ENCODE data around the gene GOLIM4. TPM values are rescaled to one million over a fixed set of nuclear protein-coding genes. Genes with fewer than 3 reads are reported as not detected.

Gene GOLIM4
- total RNA-seq, 1 donor from 2014 or later: 43.1 TPM

- Histone ChIP-seq H3K27me3 (no peaks in the 10 kb centered on the region), H3K4me1 (peaks cover 0 to 3% of the 10 kb centered on the region in 2 donors), H3K4me3 (no peak overlapping the region), H3K36me3 (no peaks in the 10 kb centered on the region), H3K27ac (no peak overlapping the region), H3K9me3 (no peaks in the 10 kb centered on the region)
- no peak for DNase-seq (ENCODE audit: low spot score in 2 of 2)
- intact Hi-C loops (cut with DNase I): no loop called here
- TF ChIP-seq, protein P1, sequence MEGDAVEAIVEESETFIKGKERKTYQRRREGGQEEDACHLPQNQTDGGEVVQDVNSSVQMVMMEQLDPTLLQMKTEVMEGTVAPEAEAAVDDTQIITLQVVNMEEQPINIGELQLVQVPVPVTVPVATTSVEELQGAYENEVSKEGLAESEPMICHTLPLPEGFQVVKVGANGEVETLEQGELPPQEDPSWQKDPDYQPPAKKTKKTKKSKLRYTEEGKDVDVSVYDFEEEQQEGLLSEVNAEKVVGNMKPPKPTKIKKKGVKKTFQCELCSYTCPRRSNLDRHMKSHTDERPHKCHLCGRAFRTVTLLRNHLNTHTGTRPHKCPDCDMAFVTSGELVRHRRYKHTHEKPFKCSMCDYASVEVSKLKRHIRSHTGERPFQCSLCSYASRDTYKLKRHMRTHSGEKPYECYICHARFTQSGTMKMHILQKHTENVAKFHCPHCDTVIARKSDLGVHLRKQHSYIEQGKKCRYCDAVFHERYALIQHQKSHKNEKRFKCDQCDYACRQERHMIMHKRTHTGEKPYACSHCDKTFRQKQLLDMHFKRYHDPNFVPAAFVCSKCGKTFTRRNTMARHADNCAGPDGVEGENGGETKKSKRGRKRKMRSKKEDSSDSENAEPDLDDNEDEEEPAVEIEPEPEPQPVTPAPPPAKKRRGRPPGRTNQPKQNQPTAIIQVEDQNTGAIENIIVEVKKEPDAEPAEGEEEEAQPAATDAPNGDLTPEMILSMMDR (IDR thresholded peaks at IDR 0.05): no peak
Measured at GRCh38 chr3:168085491-168086119, 10.1 kb downstream of the GOLIM4 start.

GRCh38 chr3:168083906-168084305 lies 11.8 kb downstream of the GOLIM4 start:
- peaks cover 0 to 3% of the 10 kb centered on the region in 2 donors for H3K4me1 ChIP-seq
- TF ChIP-seq, protein P1 (IDR thresholded peaks at IDR 0.05): no peak
- intact Hi-C loops (cut with DNase I): no loop called here
- H3K36me3 ChIP-seq: no peaks in the 10 kb centered on the region
- H3K9me3 ChIP-seq: no peaks in the 10 kb centered on the region
- H3K4me3 ChIP-seq: no peak overlapping the region
- H3K27me3 ChIP-seq: no peaks in the 10 kb centered on the region
- DNase-seq (ENCODE audit: low spot score in 2 of 2): no peak
- no peak overlapping the region for H3K27ac ChIP-seq

- no peaks in the 10 kb centered on the region for H3K9me3 ChIP-seq
Measured at GRCh38 chr3:168081856-168082255, 13.9 kb downstream of the GOLIM4 start.

GRCh38 chr3:168081171-168081771 lies 14.5 kb downstream of the GOLIM4 start:
- Histone ChIP-seq H3K36me3 (no peaks in the 10 kb centered on the region), H3K27ac (no peak overlapping the region), H3K4me1 (no peaks in the 10 kb centered on the region), H3K4me3 (no peak overlapping the region), H3K9me3 (no peaks in the 10 kb centered on the region), H3K27me3 (no peaks in the 10 kb centered on the region)
- TF ChIP-seq, protein P1 (IDR thresholded peaks at IDR 0.05): no peak
- DNase-seq (ENCODE audit: low spot score in 2 of 2): no peak
- intact Hi-C loops (cut with DNase I): no loop called here

More at GRCh38 chr3:168081856-168082255, 13.9 kb downstream of the GOLIM4 start:
- H3K27ac ChIP-seq: no peak overlapping the region
- H3K36me3 ChIP-seq: no peaks in the 10 kb centered on the region
- no peaks in the 10 kb centered on the region for H3K27me3 ChIP-seq
- H3K4me1 ChIP-seq: no peaks in the 10 kb centered on the region
- intact Hi-C loops (cut with DNase I): no loop called here
- no peak for DNase-seq (ENCODE audit: low spot score in 2 of 2)
- H3K4me3 ChIP-seq: no peak overlapping the region
- TF ChIP-seq, protein P1 (IDR thresholded peaks at IDR 0.05): no peak

DNA sequence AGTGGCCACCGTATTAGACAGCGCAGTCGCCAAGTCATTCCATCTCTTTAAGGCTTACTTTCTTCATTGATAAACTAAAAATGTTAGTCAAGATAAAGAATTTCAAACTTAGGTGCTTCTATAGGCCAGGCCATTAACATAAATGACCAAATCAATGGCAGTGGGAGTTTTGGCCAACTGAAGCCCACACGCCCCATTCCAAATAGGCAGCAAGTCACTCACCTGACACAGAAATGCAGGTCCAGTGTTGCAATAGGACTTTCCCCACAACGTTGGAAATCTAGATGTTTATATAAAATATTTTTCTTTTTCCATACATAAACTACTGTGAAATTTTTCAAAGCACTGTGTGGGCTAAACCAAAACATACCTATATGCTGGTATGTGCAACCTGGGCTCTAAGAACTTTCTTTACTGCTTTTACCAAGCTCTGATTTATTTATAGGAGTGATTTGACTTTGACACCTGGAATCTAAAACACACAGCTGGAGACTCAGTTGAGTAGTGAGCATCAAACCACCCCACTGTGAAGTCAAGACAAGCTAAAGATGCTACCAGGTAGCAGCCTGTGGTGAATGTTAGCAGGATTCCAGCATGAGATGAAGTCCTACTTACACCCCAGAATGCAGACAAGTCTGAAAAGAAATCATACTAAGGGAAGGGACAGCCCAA lies 15.1 kb downstream of the GOLIM4 start:
- TF ChIP-seq, protein P1 (IDR thresholded peaks at IDR 0.05): no peak
- no peak for DNase-seq (ENCODE audit: low spot score in 2 of 2)
- Histone ChIP-seq H3K9me3 (no peaks in the 10 kb centered on the region), H3K27ac (no peak overlapping the region), H3K4me3 (no peak overlapping the region), H3K27me3 (no peaks in the 10 kb centered on the region), H3K36me3 (no peaks in the 10 kb centered on the region), H3K4me1 (no peaks in the 10 kb centered on the region)
- intact Hi-C loops (cut with DNase I): no loop called here

Measured in ascending aorta (tissue), 2 donors.